CD4-positive, alpha-beta T cell treated with Interleukin-17A for 1 hour (primary cell): Measurements from ENCODE around the gene TMEM131.
"Not testable (repeated sequence)": the region's sequence is repeated elsewhere in the genome, so short reads cannot be mapped to it uniquely, and the experiment has no call there.

Source experiments
- DNase-seq: peaks from one replicate; pipeline ENCODE4 v3.0.0-alpha.2; 2020

The TMEM131 gene

GRCh38 chr2:97995734-97996624, at the start of gene TMEM131:
Gene TMEM131 (minus strand): TSS chr2:97995948. CDS start chr2:97995662, 286 bp downstream.
- peak; percentile 95 for DNase-seq

GRCh38 chr2:98044730-98045129, 49.0 kb upstream of the TMEM131 start:
- DNase-seq: not testable (repeated sequence)

- no peak for DNase-seq
Observed at GRCh38 chr2:98043101-98043500, 47.4 kb upstream of the TMEM131 start.

GRCh38 chr2:98040331-98040939, 44.7 kb upstream of the TMEM131 start:
- DNase-seq: no peak

GRCh38 chr2:98039085-98039756, 43.5 kb upstream of the TMEM131 start:
- no peak for DNase-seq

DNA sequence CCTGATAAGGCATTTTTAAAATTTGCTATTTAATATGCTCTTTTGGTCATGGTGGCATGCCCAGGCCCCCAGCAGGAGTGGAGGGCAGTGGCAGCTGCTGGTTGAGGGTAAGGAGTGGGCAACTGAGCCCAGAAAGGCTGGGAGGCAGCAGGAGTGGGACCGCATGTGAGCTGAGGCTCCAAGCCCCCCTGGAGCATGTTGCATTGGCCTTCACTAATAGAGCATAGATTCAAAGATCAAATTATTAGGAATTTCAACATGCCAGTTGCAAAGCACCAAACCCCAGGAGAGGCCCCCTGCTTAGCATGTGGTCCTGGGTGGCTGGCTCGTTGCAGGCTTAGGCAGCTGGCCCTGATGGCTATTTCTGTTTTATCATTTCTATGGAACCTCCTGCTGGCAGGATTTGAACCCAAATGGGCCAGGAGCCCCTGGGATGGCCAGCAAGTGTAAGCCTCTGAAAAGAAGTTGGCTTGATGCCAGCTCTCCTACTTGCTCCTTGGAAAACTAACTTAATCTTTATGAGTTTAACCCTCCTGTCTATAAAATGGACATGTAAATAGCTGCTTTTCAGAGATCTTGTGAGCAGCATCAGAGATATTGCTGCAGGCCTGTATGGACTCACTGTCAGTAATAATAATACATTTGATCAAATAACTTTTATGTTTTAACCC, 42.1 kb upstream of the TMEM131 start:
- DNase-seq: no peak

DNA sequence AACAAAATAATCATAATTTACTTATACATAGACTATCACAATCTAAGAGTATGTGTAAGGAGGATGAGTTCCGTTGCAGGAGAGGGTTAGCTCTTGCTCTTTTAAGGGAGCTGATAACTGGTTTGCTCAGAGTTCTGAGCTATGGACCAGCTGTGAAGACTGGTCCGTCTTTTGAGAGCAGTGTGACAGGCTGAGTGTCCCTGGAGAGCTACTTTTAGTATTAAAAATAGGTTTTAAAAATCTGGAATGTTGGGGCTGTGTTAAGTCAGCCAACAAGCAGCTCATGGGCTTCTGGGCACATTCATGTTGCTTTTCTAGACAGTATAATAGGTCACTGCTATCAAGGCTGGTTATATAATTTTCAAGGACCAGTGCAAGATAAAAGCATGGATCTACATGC, 41.5 kb upstream of the TMEM131 start:
- DNase-seq: no peak

- no peak for DNase-seq
Observed at GRCh38 chr2:98036349-98037000, 40.7 kb upstream of the TMEM131 start.

DNA sequence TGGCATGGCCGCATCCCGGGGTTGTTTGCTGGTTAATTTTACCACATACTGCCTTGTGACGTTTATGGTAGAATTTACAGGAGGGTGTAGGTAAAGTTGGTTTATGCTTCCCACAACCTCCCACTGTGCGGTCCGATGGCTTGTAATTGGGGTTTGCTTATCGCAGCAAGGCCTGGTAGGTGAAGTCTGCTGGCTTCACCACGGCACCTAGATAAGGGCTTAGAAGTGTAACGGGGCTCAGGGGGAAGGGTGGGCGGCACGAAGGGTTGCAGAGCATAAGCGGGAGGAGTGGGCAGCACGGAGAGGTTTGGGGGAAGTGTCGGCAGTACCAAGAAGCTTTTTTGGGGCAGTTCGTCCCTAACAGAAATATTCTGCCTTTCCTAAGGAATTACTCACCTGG, 39.0 kb upstream of the TMEM131 start:
- DNase-seq: no peak

- DNase-seq: no peak
Observed at GRCh38 chr2:98032086-98032485, 36.3 kb upstream of the TMEM131 start.

DNA sequence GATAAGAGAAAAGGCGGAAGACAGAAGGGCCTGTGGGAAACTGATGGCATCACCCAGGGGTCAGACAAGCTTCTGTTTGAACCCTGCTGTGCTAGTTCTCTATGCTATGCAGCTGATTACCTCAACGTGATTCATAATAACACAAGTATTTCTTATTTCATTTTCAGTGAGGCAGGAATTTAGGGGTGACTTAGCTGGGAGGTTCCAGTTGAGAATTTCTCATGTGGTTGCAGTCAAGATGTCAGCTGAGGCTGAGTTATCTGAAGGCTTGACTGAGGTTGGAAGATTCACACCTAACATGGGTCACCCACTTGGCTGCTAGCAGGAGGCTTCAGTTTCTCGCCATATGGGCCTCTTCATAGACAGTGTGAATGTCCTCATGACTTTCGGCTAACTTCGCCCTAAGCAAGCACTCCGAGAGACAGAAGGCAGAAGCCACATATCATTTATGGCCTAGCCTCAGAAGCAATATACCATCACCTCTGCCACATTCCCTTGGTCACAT, 34.0 kb upstream of the TMEM131 start:
- no peak for DNase-seq

GRCh38 chr2:98028931-98029717, 33.4 kb upstream of the TMEM131 start:
- no peak for DNase-seq

- no peak for DNase-seq
Observed at GRCh38 chr2:98028101-98028561, 32.4 kb upstream of the TMEM131 start.

GRCh38 chr2:98027538-98027937, 31.8 kb upstream of the TMEM131 start:
- DNase-seq: no peak

DNA sequence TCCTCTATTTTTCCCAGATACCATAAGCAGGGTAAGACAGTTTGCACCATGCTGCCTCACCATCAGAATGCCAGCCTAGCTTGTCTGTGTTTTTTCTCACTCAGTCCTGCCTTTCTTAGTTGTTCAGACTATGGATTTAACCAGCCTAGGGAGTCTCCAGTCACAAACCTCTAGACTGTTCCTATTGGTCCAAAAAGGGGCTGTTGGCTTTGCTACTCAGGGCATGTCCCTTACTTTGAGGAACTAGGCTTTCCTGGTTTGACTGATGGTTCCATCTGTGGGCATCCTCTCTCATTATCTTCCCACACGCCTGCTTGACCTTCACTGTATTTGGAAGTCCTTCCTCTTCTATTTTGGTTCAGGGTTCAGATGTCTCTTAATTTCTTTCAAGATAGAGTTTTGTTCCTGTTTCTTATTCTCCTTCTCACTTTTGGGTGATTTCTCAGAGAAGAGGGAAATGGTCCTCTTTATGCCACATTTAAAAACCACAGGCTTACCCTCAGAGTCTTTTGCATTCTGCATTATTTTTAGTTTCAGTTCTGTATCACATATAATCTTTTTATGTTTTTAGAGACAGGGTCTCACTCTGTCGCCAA, 31.3 kb upstream of the TMEM131 start:
- peak; percentile 32 for DNase-seq

DNA sequence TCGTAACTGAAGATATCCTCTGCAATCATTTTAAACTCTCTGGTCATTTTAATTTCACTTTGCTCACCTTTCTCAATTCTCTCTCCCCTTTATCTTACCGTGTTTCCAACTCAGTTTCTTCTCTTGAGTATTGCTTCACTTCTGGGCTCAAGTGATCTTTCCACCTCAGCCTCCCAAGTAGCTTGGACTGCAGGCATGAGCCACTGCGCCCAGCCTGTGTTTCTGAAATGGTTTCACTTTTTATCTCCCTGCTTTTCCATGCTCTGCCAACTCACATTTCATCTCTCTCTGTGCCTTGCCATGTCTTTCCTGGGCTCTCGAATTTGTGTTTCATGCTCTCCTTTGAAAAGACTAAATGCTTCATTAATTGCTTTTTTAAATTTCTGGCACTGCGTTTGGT, 30.5 kb upstream of the TMEM131 start:
- no peak for DNase-seq

- no peak for DNase-seq
Observed at GRCh38 chr2:98025481-98026037, 29.8 kb upstream of the TMEM131 start.

DNA sequence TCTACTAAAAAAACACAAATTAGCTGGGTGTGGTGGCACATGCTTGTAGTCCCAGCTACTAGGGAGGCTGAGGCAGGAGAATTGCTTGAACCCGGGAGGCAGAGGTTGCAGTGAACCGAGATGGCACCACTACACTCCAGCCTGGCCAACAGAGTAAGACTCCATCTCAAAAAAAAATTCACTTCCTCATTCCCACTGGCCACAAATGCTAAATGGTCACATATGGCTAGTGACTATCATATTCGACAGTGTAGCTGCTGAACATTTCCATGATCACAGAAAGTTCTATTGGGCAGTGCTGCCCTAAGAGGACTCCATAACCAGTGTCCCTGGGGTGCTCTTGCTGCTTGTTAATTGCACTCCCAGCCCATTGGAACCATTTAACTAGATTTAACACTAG, 26.3 kb upstream of the TMEM131 start:
- DNase-seq: not testable (repeated sequence)

- no peak for DNase-seq
Observed at GRCh38 chr2:98020992-98021713, 25.4 kb upstream of the TMEM131 start.

DNA sequence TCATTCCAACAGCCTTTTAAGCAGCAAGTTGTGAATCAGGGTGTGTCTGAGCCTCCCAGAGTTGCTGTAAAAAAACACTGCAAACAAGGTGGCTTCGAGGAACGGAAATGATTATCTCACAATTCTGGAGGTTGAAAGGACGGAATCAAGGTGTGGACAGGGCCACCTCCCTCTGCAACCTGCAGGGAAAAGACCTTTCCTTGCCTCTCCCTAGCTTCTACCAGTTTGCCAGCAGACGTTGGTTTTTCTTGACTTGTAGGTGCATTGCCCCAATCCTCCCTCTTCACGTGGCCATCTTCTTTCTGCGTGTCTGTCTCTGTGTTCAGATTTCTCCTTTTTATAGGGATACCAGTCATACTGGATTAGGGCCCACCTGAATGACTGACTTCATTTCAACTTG, 24.8 kb upstream of the TMEM131 start:
- DNase-seq: no peak
